Keratinocyte (primary cell): ENCODE data around the gene PRKCD. TPM values are rescaled to one million over a fixed set of nuclear protein-coding genes. Genes with fewer than 3 reads are reported as not detected.

Source experiments
- DNase-seq: peaks from one replicate; pipeline ENCODE4 v3.0.0-alpha.2; 2011; ENCODE audit warnings: low read depth, missing footprints, low spot score
- FAIRE-seq: peaks from 2 replicates; lab custom pipeline; 2011; peaks lifted over from hg19 to GRCh38; lab: Jason Lieb, UNC
- H2AFZ ChIP-seq: 2 replicates; pipeline ENCODE4 v1.6.0; 2012; ENCODE audit warnings: low read length, control low read depth, inconsistent platforms; ENCODE audit not compliant: control insufficient read depth
- H3K27ac ChIP-seq: 2 replicates; pipeline ENCODE4 v1.5.1; 2011; ENCODE audit warnings: low read length; ENCODE audit not compliant: control insufficient read depth, insufficient read depth
- H3K27me3 ChIP-seq: 3 replicates; pipeline ENCODE4 v1.6.0; 2011; ENCODE audit warnings: low read length; ENCODE audit not compliant: control insufficient read depth, insufficient read depth; ENCODE audit errors: extremely low read depth
- H3K36me3 ChIP-seq, 2 experiments: 2 replicates in 1 of 2; 3 replicates in 1 of 2; pipeline ENCODE4 v1.5.1; 2011; ENCODE audit warnings: low read length in 2 of 2, mild to moderate bottlenecking in 1 of 2; ENCODE audit not compliant: control insufficient read depth in 2 of 2, insufficient read depth in 2 of 2; ENCODE audit errors: extremely low read depth in 1 of 2
- H3K4me1 ChIP-seq: 3 replicates; pipeline ENCODE4 v1.5.1; 2011; ENCODE audit warnings: low read length; ENCODE audit not compliant: control insufficient read depth, insufficient read depth; ENCODE audit errors: extremely low read depth
- H3K4me2 ChIP-seq: 3 replicates; pipeline ENCODE4 v1.6.0; 2011; ENCODE audit warnings: low read depth, low read length; ENCODE audit not compliant: control insufficient read depth, insufficient read depth; ENCODE audit errors: extremely low read depth
- H3K4me3 ChIP-seq, 3 experiments: fragments of 200-600 bp in 1 of 3; sonication (generic) in 1 of 3; 2 replicates in 2 of 3; 3 replicates in 1 of 3; pipeline ENCODE4 v1.5.1; 2011 to 2016; ENCODE audit warnings: low read length in 3 of 3, mild to moderate bottlenecking in 3 of 3, control low read depth in 2 of 3, inconsistent platforms in 1 of 3, low read depth in 1 of 3, mixed read lengths in 1 of 3, mixed run types in 1 of 3, moderate library complexity in 1 of 3; ENCODE audit not compliant: control insufficient read depth in 2 of 3, insufficient read depth in 2 of 3; ENCODE audit errors: extremely low read depth in 1 of 3
- H3K79me2 ChIP-seq: 2 replicates; pipeline ENCODE4 v1.6.0; 2012; ENCODE audit warnings: low read length; ENCODE audit not compliant: control insufficient read depth, insufficient read depth
- H3K9ac ChIP-seq: 3 replicates; pipeline ENCODE4 v1.6.0; 2011; ENCODE audit warnings: low read length; ENCODE audit not compliant: control insufficient read depth, insufficient read depth; ENCODE audit errors: extremely low read depth
- H3K9me1 ChIP-seq: 3 replicates; pipeline ENCODE4 v1.6.0; 2011; ENCODE audit warnings: low read length; ENCODE audit not compliant: control insufficient read depth, insufficient read depth; ENCODE audit errors: extremely low read depth
- H3K9me3 ChIP-seq: 2 replicates; pipeline ENCODE4 v1.5.1; 2012; ENCODE audit warnings: low read depth, low read length; ENCODE audit not compliant: control insufficient read depth
- H4K20me1 ChIP-seq: 3 replicates; pipeline ENCODE4 v1.6.0; 2011; ENCODE audit warnings: low read length; ENCODE audit not compliant: control insufficient read depth, insufficient read depth; ENCODE audit errors: extremely low read depth
- CTCF ChIP-seq, 3 experiments: IDR thresholded peaks in 1 of 3; conservative IDR thresholded peaks in 1 of 3; optimal IDR thresholded peaks in 1 of 3; 2 replicates in 2 of 3; 3 replicates in 1 of 3; pipeline versions ENCODE3 to v1.5.1; 2011; ENCODE audit warnings: low read length in 3 of 3, mild to moderate bottlenecking in 3 of 3, moderate library complexity in 2 of 3, control low read depth in 1 of 3, inconsistent platforms in 1 of 3; ENCODE audit not compliant: insufficient read depth in 2 of 3; ENCODE audit errors: extremely low read depth in 1 of 3
- EZH2 ChIP-seq: IDR thresholded peaks from one replicate; pipeline ENCODE4 v1.6.1; 2012; ENCODE audit warnings: inconsistent platforms, mild to moderate bottlenecking, low read length, moderate library complexity
- dilution Hi-C: fragments of 300-500 bp; cut with MboI; formaldehyde crosslinking; loops from one replicate; pipeline ENCODE4 v1.7.0; 2020; ENCODE audit warnings: low sequenced_read_pairs; ENCODE audit not compliant: extremely low pct_ligation_motif_present
- polyA plus RNA-seq, 5 experiments: library from polyadenylated mRNA; depleted of rRNA in 3 of 5; stranded (reverse) in 3 of 5; stranded (forward) in 1 of 5; unstranded in 1 of 5; fragments of >200 nt; gene quantifications; 1 replicate in 1 of 5; 2 replicates in 3 of 5; 3 replicates in 1 of 5; pipeline versions ENCODE4 v1.2.1 to v1.2.3, GENCODE V29; 2011 to 2012; ENCODE audit warnings: missing spikeins in 2 of 5, low read depth in 1 of 5, low replicate concordance in 1 of 5

PRKCD gene
- polyA plus RNA-seq, 1 donor (not counting 4 experiments of a cell fraction or from before 2014, with no cell fraction given) = 25.1 TPM

- TF ChIP-seq CTCF (optimal IDR thresholded peaks at IDR 0.05 in 1 of 3, IDR thresholded peaks at IDR 0.05 in 1 of 3, conservative IDR thresholded peaks at IDR 0.05 in 1 of 3; ENCODE audit: extremely low read depth in 1 of 3, insufficient read depth in 2 of 3, low read length in 3 of 3) = peak; percentile 89 to 99 (median 91)
- TF ChIP-seq EZH2 = no peak
- Histone ChIP-seq H3K36me3 (peaks cover 1 to 7% of the 10 kb centered on the region in 2 experiments), H3K4me2 (peak overlapping the region; percentile 43), H3K27me3 (no peaks in the 10 kb centered on the region), H3K9me1 (no peaks in the 10 kb centered on the region), H3K4me1 (peaks cover 10% of the 10 kb centered on the region), H3K4me3 (no peak overlapping the region), H3K79me2 (no peaks in the 10 kb centered on the region), H4K20me1 (no peaks in the 10 kb centered on the region), H3K9me3 (no peaks in the 10 kb centered on the region), H3K9ac (no peak overlapping the region), H3K27ac (no peak overlapping the region), H2AFZ (no peak overlapping the region)
- FAIRE-seq (no peak), DNase-seq (no peak)
- dilution Hi-C loops = no loop called here
Observed at GRCh38 chr3:53195602-53196574, 34.9 kb downstream of the PRKCD start.

GRCh38 chr3:53196575-53197407 is 35.8 kb downstream of the PRKCD start:
- no peak overlapping the region for H3K4me2 ChIP-seq
- no peak overlapping the region for H3K9ac ChIP-seq
- H2AFZ ChIP-seq = no peak overlapping the region
- H3K79me2 ChIP-seq = no peaks in the 10 kb centered on the region
- H3K9me1 ChIP-seq = no peaks in the 10 kb centered on the region
- no peaks in the 10 kb centered on the region for H3K9me3 ChIP-seq
- DNase-seq = no peak
- H3K4me3 ChIP-seq = no peak overlapping the region
- H4K20me1 ChIP-seq = no peaks in the 10 kb centered on the region
- peaks cover 10% of the 10 kb centered on the region for H3K4me1 ChIP-seq
- FAIRE-seq = no peak
- dilution Hi-C loops = no loop called here
- H3K36me3 ChIP-seq = peaks cover 1 to 4% of the 10 kb centered on the region in 2 experiments
- peak in 1 of 3 experiments; percentile 7 for TF ChIP-seq CTCF (optimal IDR thresholded peaks at IDR 0.05 in 1 of 3, IDR thresholded peaks at IDR 0.05 in 1 of 3, conservative IDR thresholded peaks at IDR 0.05 in 1 of 3; ENCODE audit: extremely low read depth in 1 of 3, insufficient read depth in 2 of 3, low read length in 3 of 3)
- TF ChIP-seq EZH2 = no peak
- H3K27ac ChIP-seq = no peak overlapping the region
- H3K27me3 ChIP-seq = no peaks in the 10 kb centered on the region
